CD4-positive, alpha-beta T cell treated with Interleukin-6 at 100 ng/mL for 8 hours (primary cell): Measurements from ENCODE around the gene SLC6A2.
A peak's percentile ranks its signal among the peaks of the same experiment; 100 is the strongest.

Experiments
- DNase-seq: peaks from one replicate; pipeline ENCODE4 v3.0.0-alpha.2; 2020; ENCODE audit warnings: mixed read lengths, low spot score

Gene SLC6A2

DNA sequence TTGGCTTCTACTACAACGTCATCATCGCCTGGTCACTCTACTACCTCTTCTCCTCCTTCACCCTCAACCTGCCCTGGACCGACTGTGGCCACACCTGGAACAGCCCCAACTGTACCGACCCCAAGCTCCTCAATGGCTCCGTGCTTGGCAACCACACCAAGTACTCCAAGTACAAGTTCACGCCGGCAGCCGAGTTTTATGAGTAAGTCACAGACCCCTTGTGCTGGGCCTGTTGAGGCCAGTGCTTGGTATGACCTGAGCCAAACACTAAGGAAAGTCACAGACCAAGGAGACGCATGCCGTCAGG is 16.1 kb downstream of the SLC6A2 start:
- DNase-seq: no peak

GRCh38 chr16:55672471-55672870 is 16.7 kb downstream of the SLC6A2 start:
- no peak for DNase-seq

DNA sequence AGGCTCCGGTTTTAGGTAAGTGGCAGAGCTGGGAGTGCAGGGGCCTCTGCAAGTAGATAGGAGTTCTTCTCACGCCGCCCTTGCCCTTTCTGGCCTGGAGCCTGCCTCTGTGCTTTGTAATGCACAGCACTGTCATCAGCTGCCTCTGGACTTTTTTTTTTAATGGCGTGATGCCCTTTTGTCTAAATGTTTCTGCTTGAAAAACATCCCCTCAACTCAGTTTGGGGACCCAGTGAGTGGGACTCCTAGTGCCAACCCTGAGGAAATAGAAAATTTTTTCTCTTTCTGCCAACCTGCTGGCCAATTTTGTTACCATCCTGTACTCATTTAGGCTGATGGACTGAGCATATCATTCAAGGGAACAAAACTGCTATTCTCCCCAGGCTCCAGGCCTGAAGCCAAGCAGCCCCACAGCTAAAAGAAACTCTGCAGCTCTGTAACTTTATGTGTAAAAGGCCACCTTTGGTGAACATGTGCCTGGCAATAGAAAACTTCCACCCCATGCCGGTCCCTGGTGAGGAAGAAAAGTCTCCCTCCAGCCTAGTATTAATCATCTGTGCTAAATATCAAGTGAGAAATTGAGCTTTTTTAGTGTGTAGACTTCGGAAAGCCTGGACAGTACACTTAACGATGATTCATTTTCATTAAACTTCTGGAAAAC is 22.5 kb downstream of the SLC6A2 start:
- DNase-seq: no peak

GRCh38 chr16:55682086-55682485 is 26.3 kb downstream of the SLC6A2 start:
- DNase-seq: no peak

GRCh38 chr16:55685973-55686372 is 30.2 kb downstream of the SLC6A2 start:
- DNase-seq: no peak

DNA sequence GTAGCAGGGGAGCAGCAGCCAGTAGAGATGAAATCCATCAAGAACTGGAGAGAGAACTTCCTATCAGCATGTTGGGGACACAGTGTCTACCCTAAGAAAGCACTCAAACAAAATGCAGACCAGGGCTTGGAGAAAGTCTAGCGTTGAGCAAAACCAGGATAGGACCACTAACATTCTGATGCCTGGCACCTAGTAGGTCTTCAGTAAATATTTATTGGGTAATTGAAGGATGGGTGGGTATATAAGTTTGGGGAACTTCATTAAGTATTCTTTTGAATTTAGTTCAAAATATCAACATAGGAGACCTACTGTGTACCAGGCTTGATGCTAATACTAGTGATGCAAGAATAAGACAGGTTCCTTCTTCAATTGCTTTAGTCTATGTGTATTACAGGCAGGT is 30.9 kb downstream of the SLC6A2 start:
- DNase-seq: no peak

GRCh38 chr16:55687802-55688201 is 32.0 kb downstream of the SLC6A2 start:
- DNase-seq: no peak

DNA sequence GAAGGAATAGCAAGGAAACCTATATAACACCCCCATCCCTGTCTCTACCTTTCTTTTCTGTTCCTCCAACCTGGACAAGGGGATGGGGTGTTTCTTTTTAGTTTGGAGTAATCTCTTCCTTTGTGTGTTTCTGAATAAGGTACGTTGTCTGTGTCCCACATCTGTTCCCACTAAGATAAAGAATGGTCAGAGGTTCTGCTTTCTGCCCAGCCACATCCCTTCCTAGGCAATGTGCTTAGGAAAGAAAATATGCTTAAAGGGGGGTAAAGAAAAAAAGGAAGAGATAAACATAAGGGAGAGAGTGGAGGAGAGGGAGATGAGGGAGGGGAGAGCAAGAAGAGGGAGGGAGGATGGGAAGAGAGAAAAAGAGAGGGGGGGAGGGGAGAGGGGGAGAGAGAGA is 35.1 kb downstream of the SLC6A2 start:
- no peak for DNase-seq

- DNase-seq: no peak
These were observed 36.0 kb downstream of the SLC6A2 start for GRCh38 chr16:55691771-55692170.

DNA sequence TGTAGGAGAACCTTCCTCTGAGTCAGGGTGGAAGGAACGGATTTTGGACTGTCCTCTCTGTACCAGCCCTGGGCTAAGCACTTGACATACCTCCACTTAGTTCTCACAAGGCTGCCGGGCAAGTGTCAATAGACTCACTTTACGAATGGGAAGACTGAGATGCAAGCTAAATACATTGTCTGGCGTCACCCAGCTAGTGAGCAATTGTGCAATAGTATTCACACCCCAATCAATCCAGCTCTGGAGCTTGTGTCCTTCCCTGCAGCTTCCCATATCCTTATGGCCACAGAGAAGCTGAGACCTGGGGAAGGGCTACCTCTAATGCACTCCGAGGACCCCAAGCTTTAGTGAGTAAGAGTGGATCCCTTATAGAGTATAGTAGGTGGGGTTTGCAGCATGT is 39.8 kb downstream of the SLC6A2 start:
- DNase-seq: no peak

DNA sequence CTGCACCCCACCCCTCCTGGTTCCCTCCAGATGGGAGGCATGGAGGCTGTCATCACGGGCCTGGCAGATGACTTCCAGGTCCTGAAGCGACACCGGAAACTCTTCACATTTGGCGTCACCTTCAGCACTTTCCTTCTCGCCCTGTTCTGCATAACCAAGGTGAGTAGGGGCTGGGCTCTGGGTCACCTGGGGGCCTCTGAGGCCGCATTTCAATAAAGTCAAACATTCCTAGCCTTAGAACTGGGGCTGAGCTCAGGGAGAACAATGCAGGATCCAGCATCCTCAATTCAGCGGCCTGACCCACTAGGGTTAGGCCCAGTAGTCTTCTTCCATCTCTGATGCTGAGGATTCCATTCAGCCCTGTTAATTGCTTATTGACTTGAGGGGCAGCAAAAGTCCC is 42.1 kb downstream of the SLC6A2 start:
- DNase-seq: no peak

GRCh38 chr16:55698331-55698730 is 42.5 kb downstream of the SLC6A2 start:
- DNase-seq: no peak

GRCh38 chr16:55698946-55699345 is 43.2 kb downstream of the SLC6A2 start:
- no peak for DNase-seq

DNA sequence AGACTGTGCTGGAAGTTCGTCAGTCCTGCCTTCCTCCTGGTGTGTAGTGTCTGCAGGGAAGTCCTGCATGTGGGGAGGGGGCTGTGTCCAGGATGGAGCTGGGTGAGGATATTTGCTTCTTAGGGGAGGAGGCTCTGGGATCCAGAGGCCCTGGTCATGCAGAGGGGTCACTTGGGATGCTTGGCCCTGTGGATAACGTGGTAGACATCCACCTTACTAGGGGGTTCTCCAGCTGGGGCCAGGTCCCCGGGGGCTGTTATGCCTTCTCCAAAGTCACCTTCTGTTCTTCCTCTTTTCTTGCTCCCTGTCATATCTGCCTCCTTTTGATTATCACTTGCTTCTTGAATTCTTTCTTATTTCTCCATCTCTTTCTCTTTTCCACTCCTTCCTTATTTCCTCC is 43.8 kb downstream of the SLC6A2 start:
- DNase-seq: no peak

- DNase-seq: no peak
These were observed 44.3 kb downstream of the SLC6A2 start for GRCh38 chr16:55700067-55700466.

DNA sequence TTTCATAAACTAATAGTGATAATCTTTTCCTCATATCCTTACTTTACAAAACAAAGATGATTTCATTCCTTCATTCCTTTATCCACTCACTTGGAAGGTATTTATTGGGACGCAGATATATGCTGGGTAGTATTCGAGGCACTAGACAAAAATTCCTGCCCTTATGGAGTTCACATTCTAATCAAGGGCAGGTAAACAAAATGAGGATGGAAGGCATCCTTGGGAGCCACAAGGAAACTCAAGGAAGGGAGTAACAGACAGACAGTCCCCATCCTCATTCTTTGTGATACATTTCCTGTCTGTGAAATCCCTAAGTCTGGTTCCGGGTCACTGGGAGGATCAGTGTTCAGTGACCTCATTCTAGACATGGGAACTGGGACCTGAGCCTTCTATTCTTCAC is 45.2 kb downstream of the SLC6A2 start:
- no peak for DNase-seq

DNA sequence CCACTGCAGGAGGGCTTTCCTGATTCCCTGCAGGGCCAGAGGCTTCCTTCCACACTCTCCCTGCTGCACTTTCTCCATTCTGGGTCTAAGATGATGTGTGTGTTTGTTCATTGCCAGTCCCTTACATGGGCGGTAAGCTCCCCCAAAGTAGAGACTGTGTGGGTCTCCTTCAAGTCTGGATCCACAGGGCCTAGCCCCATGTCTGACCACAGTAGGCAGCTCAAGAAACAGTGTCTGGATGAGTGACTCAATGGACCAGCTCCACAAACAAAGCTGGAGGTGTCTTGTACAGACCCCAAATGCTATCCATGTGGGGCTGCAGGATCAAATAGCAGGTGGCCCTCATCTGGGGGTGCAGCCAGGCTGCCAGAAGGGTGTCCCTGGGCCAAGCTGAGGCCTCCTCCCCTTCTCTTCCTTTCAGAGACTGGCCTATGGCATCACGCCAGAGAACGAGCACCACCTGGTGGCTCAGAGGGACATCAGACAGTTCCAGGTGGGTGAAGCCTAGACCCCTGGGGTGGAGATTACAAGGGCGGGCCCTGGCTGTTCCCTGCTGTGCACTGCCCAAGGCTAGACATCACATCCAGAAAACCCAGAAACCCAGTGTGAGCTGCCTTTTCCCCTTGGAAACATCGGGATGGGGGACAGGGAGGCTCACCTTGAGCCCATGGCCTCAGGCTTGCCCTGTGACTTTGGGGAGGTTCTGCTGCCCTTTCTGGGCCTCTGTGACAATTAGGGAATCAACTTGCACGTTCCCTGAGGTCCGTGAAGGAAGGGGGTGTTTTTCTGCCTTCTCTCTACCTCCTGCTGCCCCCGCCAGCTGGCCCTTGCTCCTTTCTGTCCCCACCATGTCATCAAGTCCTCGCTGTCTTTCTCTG is 45.9 kb downstream of the SLC6A2 start:
- peak; percentile 8 for DNase-seq

DNA sequence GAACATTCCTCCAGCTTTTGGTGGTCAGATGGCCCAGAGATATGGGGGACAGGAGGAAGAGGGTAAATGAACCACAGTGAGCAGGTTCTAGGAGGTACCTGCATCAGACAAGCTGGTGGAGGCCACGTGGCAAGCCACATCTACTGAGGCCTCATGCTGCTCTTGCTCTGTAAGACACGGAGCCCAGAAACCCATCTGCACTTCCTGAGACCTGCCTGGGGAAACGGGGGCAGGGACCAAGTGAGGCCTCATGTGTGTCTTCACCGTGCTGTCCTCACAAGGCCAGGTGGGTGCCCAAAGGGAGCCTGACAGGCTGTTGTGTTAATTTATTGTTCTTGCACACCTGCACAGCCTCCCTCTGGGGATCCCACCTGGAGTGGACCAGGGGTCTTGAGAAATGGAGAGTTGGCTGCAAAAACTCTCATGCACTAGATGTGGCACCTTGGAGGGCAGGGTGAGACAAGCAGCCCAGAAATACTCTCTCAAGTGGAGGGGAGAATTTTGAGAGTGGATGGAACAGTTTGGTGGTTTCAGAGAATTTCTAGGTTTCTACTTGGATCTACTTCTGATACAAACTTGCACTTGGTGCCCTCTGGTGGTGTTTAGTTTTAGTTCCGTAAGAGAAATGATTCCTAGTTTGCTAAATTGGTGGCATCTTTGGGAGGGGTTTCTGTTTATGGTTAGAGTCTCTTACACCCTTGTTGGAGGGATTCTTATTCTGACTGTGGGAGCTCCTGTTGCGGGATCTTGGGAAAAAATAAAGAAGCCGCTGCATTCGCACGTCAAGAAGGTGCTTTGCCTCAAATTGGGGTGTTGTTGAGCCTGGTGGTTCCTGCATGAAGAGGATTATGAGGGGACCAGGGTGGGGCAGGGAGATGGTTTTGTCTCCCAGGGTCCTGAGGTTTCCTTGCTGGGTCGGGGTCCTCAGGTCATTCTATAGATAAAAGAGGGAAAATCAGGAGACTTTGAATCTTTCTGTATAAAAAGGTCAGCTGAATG is 47.5 kb downstream of the SLC6A2 start:
- no peak for DNase-seq

GRCh38 chr16:55706739-55707384 is 51.1 kb downstream of the SLC6A2 start:
- no peak for DNase-seq

GRCh38 chr16:55709801-55710200 is 54.0 kb downstream of the SLC6A2 start:
- no peak for DNase-seq

- DNase-seq: no peak
These were observed 54.7 kb downstream of the SLC6A2 start for GRCh38 chr16:55710466-55710865.
